Activated CD4-positive, alpha-beta T cell treated with anti-CD3 and anti-CD28 coated beads, Interleukin-10, Interleukin-2, amounts not matched to agents 100 ng/mL and 50 ng/mL, durations not matched to agents 16 hours and 8 hours (primary cell): Measurements from ENCODE around the gene ADGRB3.

Source experiments
- DNase-seq: peaks from one replicate; pipeline ENCODE4 v3.0.0-alpha.2; 2020

ADGRB3 gene

GRCh38 chr6:68709882-68710281, 74.8 kb downstream of the ADGRB3 start:
- no peak for DNase-seq

DNA sequence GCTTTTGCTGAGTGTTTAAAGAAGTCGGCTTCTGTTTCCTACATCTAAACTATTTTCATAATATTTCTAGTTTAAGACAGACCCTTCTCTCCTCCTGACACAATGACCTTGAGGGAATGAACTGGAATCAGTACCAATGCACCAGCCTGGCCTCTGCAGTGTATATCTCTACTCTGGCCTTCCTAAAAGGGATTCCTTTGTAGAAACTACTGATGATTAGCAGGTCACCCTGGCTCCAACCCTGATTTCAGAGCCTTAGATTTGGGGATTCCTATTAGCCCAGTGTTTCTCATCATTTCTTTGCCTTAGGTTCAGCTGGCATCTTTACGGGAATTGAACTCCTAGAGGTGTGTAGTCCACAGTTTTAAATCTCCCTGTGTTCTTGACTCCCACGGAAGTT, 75.4 kb downstream of the ADGRB3 start:
- no peak for DNase-seq

- no peak for DNase-seq
These were observed 75.8 kb downstream of the ADGRB3 start for GRCh38 chr6:68710916-68711315.

DNA sequence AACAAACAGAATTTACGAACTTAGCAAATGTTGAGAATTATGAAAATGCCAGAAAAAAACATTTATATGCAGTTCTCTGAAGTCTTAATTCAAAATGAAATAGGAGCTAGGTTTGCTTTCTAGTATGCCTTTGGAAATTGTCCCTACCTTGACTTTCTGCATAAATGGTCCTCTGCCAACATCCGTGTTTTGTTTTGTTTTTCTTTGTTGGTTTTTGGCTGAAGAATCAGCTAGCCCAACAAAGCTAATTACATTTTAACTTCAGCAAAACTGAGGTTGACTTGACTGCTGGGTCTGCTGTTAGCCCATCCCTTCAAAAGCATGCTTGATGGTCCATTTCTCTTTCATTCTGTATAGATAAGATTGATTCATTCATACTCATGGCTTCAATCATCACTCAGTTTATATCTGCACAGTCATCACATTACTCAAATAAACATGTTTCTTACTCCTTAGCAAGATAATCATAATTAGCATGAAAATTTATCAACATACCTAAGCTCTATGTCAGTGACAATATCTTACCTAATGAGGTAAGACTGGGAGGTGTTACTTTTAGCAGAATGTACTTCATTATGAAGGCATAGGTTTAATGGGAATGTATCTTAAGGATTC, 76.4 kb downstream of the ADGRB3 start:
- DNase-seq = no peak

GRCh38 chr6:68716620-68717019, 81.5 kb downstream of the ADGRB3 start:
- no peak for DNase-seq

DNA sequence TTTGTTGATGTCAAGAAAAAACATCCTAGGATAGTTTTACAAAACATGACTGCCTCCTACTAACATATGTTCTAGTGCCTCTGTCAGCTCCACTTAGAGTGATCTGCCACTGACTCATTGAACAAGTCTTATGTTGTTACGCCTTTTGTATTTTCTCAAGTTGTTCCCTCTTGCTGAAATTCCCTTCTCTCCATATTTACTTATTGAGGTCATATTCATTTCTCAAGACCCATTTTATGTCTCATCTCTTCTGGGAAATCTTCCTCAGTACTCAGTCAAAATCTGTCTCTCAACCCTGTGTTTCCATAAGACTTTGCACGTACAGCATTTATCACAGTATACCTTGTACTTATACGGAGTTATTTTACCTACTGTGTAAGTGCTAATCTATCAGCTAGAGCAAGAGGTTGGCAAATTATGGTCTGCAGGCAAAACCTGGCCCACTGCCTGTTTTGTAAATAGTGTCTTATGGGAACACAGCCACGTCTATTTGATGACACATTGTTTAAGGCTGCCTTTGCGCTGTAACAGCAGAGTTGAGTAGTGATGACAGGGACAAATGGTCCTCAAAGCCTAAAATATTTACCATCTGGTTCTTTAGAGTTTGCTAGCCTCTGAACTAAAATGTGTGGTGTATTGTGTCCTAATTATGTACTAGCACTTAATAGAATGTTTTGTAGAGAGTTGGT, 83.4 kb downstream of the ADGRB3 start:
- no peak for DNase-seq

GRCh38 chr6:68719761-68720160, 84.7 kb downstream of the ADGRB3 start:
- DNase-seq = no peak

DNA sequence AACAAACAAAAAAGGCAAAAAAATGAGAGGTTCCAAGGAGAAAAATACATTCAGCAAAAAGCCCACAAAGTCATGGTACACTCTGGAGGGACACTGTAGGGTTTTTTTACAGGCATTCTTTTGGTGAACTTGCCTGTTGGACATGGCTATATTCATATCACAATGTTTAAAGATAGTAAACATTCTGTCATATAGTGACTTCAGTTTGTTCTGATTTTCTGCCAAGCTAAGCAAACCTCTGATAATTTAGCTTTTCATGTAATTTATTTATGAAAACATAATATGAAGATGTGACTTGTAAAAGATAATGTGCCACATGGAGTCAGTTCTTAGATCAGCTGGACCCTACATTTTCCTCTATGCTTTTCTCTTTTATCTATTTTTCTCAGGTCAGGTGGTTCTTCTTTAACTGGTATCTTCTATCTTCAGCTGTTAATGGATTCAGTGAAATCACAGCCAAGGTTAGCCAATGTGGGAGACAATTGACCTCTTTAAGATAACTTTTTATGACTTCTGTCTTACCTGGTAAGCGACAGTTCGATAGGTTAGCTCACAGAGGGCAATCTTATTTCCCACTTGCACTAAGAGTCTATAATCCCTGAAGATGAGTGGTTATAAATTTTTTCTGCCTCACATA, 87.9 kb downstream of the ADGRB3 start:
- no peak for DNase-seq

GRCh38 chr6:68724060-68724459, 89.0 kb downstream of the ADGRB3 start:
- no peak for DNase-seq

GRCh38 chr6:68726337-68726736, 91.3 kb downstream of the ADGRB3 start:
- DNase-seq = no peak

GRCh38 chr6:68726992-68727391, 91.9 kb downstream of the ADGRB3 start:
- DNase-seq = no peak

- no peak for DNase-seq
These were observed 92.6 kb downstream of the ADGRB3 start for GRCh38 chr6:68727699-68728098.

DNA sequence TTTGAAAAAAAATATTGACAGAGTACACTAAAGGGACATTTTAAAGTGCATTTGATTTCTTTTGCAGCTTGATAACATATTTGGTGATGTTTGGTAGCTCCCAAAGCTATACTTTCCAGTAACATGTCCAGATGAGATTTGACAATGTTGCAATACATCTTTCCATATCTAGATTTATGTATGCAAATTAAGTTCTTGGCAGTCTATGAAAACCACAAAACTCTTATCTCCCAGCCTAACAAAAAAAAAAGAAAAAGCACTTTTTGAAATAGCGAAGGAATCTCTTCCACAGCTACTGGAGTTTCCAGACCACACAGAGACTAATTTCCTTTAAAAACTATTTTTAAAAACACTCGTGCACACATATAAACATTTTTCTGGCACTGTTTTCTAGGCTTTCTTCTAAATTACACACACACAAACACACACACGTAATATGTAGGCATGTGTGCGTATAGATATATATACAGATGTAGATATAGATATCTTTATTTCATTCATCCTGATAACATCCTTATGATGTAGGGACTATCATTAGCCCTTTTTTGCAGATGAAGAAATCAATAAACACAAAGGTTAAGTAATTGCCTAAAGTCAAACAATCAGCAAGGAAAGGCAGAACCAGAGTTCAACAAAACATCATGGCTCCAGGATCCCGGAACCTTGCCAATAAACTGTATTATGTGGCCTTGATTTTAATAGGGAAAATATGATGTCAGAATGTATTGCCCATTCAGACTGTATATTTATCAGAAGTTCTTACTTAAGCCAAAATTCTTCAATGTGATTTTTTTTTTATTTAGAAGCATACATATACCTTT, 93.3 kb downstream of the ADGRB3 start:
- DNase-seq = no peak

- DNase-seq = no peak
These were observed 94.4 kb downstream of the ADGRB3 start for GRCh38 chr6:68729377-68729903.

- DNase-seq = no peak
These were observed 95.4 kb downstream of the ADGRB3 start for GRCh38 chr6:68730291-68731054.

GRCh38 chr6:68732423-68732822, 97.3 kb downstream of the ADGRB3 start:
- no peak for DNase-seq

DNA sequence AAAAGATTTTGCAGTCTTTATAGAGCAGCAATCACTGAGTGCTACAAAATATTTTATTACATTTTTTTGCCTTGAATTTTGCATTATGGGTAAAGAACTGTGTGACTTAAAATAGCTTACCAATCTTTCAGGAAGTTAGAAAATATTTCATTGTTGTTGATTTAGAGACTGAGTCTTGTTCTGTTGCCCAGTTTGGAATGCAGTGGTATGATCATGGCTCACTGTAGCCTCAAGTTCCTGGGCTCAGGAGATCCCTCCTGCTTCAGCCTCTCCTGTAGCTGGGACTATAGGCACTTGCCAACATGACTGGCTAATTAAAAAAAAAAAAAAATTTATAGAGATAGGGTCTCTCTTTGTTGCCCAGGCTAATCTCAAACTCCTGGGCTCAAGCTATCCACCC, 100.8 kb downstream of the ADGRB3 start:
- no peak for DNase-seq

- DNase-seq = no peak
These were observed 102.0 kb downstream of the ADGRB3 start for GRCh38 chr6:68737061-68737460.

- DNase-seq = no peak
These were observed 103.0 kb downstream of the ADGRB3 start for GRCh38 chr6:68738039-68738438.

DNA sequence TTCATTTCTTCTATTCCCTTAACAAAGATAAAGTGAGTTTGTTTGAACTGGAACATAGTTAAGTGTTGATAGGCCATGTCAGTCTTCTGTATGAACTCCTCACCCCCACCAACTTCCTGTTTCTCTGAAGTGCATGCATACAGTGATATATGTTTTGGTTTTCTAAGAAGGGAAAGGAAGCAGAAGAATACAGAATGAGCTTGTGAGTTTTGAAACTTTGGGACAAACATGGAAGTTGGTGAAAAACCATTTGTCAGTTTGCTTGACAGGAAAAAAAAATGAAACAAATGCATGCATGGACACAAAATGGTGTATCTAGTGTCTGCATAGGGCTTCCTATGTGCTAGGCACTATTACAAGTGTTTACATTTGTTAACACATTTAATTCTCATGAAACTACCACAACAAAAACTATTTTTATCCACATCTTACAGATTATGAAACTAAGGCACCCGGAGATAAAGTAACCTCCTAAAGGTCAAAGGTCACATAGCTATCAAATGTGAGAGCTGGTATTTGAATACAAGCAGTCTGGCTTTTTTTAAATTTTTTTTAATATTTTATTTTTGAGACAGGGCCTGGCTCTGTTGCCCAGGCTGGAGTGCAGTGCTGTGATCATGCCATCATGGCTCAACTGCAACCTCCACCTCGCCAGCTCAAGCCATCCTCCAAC, 105.9 kb downstream of the ADGRB3 start:
- DNase-seq = no peak

GRCh38 chr6:68741501-68742386, 106.7 kb downstream of the ADGRB3 start:
- DNase-seq = no peak
